Activated CD8-positive, alpha-beta T cell treated with anti-CD3 and anti-CD28 coated beads for 36 hours (primary cell): ENCODE data around the gene ARHGEF33. TPM values are rescaled to one million over a fixed set of nuclear protein-coding genes. Genes with fewer than 3 reads are reported as not detected.
A peak's percentile ranks its signal among the peaks of the same experiment; 100 is the strongest.

Experiments used
- ATAC-seq: fragments of 200-7000 bp; cut with Tn5 transposase; one replicate; pipeline ENCODE4 v1.10.0; 2021; ENCODE audit warnings: mild to moderate bottlenecking, moderate library complexity
- CTCF ChIA-PET: fragments of 350-600 bp; sonication (Branson Sonifier 250); formaldehyde crosslinking; loops from one replicate; lab custom pipeline; 2021; ENCODE audit warnings: antibody characterized with exemption; lab: Charles Lee
- POLR2A ChIA-PET: fragments of 350-600 bp; sonication (Branson Sonifier 250); formaldehyde crosslinking; loops from one replicate; lab custom pipeline; 2021; ENCODE audit warnings: antibody characterized with exemption; lab: Charles Lee
- DNase-seq: peaks from one replicate; pipeline ENCODE4 v3.0.0-alpha.2; 2020
- H3K27ac Mint-ChIP-seq: one replicate; pipeline ENCODE4 v1.8.0; 2021; ENCODE audit warnings: mild to moderate bottlenecking, mixed read lengths
- H3K27me3 Mint-ChIP-seq: one replicate; pipeline ENCODE4 v1.8.0; 2021; ENCODE audit warnings: mixed read lengths
- H3K36me3 Mint-ChIP-seq: one replicate; pipeline ENCODE4 v1.8.0; 2021; ENCODE audit warnings: low read depth, mixed read lengths
- H3K4me1 Mint-ChIP-seq: one replicate; pipeline ENCODE4 v1.8.0; 2021; ENCODE audit warnings: low read depth, mixed read lengths
- H3K4me3 Mint-ChIP-seq: one replicate; pipeline ENCODE4 v1.8.0; 2021; ENCODE audit warnings: mild to moderate bottlenecking, moderate library complexity, mixed read lengths
- H3K9me3 Mint-ChIP-seq: one replicate; pipeline ENCODE4 v1.8.0; 2021; ENCODE audit warnings: mixed read lengths
- CTCF ChIP-seq: fragments of 200-600 bp; IDR thresholded peaks from one replicate; pipeline ENCODE4 v1.8.0; 2022; ENCODE audit warnings: antibody characterized with exemption, mild to moderate bottlenecking
- intact Hi-C: fragments of 100-400 bp; cut with micrococcal nuclease; formaldehyde crosslinking; loops from one replicate; pipeline ENCODE4 v1.10.0; 2022
- total RNA-seq, 2 experiments: library from RNA; stranded (reverse); gene quantifications; one replicate each; pipeline ENCODE4 v1.2.3, GENCODE V29; 2021

Gene ARHGEF33
- total RNA-seq, 2 experiments from 2014 or later, result not detected

- H3K27ac Mint-ChIP-seq, result peak overlapping the region; percentile 72
- no peaks in the 10 kb centered on the region for H3K27me3 Mint-ChIP-seq
Observed at GRCh38 chr2:39007875-39008504, 118.3 kb downstream of the ARHGEF33 start.

GRCh38 chr2:39008665-39009064, 119.0 kb downstream of the ARHGEF33 start:
- H3K27ac Mint-ChIP-seq, result peak overlapping the region; percentile 72
- peaks cover 50% of the 10 kb centered on the region for H3K36me3 Mint-ChIP-seq
- H3K4me1 Mint-ChIP-seq, result peaks cover 19% of the 10 kb centered on the region
- no peak for TF ChIP-seq CTCF
- DNase-seq, result peak; percentile 40
- no peaks in the 10 kb centered on the region for H3K27me3 Mint-ChIP-seq
- ChIA-PET POLR2A (no interaction called here), CTCF (interaction anchor here (1.3 to 3.6 kb wide), 3 partner anchors 8 to 221 kb away, joined by 6 to 13 read pairs (median 13); no protein-coding TSS in a partner anchor)
- ATAC-seq, result peak; percentile 56
- intact Hi-C loops, result no loop called here
- no peak overlapping the region for H3K4me3 Mint-ChIP-seq
- no peaks in the 10 kb centered on the region for H3K9me3 Mint-ChIP-seq

More at GRCh38 chr2:39007875-39008504, 118.3 kb downstream of the ARHGEF33 start:
- Mint-ChIP-seq H3K9me3 (no peaks in the 10 kb centered on the region), H3K4me1 (peaks cover 19% of the 10 kb centered on the region), H3K4me3 (no peak overlapping the region), H3K36me3 (peaks cover 45% of the 10 kb centered on the region)
- ChIA-PET POLR2A (interaction anchor here (0.6 kb wide), 1 partner anchor 120 kb away, joined by 4 read pairs; no protein-coding TSS in a partner anchor), CTCF (interaction anchor here (0.7 to 3.6 kb wide), 6 partner anchors 9 to 222 kb away, joined by 3 to 13 read pairs (median 5); no protein-coding TSS in a partner anchor)
- intact Hi-C loops, result no loop called here
- TF ChIP-seq CTCF, result no peak
- peak; percentile 55 for ATAC-seq
- peak; percentile 6 for DNase-seq

GRCh38 chr2:39013871-39014270, 124.2 kb downstream of the ARHGEF33 start:
- TF ChIP-seq CTCF, result no peak
- peaks cover 9% of the 10 kb centered on the region for H3K4me1 Mint-ChIP-seq
- H3K27ac Mint-ChIP-seq, result no peak overlapping the region
- H3K27me3 Mint-ChIP-seq, result no peaks in the 10 kb centered on the region
- intact Hi-C loops, result no loop called here
- no peaks in the 10 kb centered on the region for H3K9me3 Mint-ChIP-seq
- CTCF ChIA-PET, result no interaction called here
- H3K36me3 Mint-ChIP-seq, result peaks cover 27% of the 10 kb centered on the region
- no peak for DNase-seq
- POLR2A ChIA-PET, result interaction anchor here (0.6 kb wide), 1 partner anchor 160 kb away, joined by 3 read pairs; no protein-coding TSS in a partner anchor
- ATAC-seq, result no peak
- no peak overlapping the region for H3K4me3 Mint-ChIP-seq

GRCh38 chr2:39015424-39015823, 125.7 kb downstream of the ARHGEF33 start:
- no peak overlapping the region for H3K27ac Mint-ChIP-seq
- H3K4me1 Mint-ChIP-seq, result no peaks in the 10 kb centered on the region
- H3K27me3 Mint-ChIP-seq, result no peaks in the 10 kb centered on the region
- H3K4me3 Mint-ChIP-seq, result no peak overlapping the region
- TF ChIP-seq CTCF, result no peak
- DNase-seq (no peak), ATAC-seq (no peak)
- peaks cover 17% of the 10 kb centered on the region for H3K36me3 Mint-ChIP-seq
- ChIA-PET POLR2A (no interaction called here), CTCF (interaction anchor here (1.5 kb wide), 1 partner anchor 69 kb away, joined by 3 read pairs; no protein-coding TSS in a partner anchor)
- no peaks in the 10 kb centered on the region for H3K9me3 Mint-ChIP-seq
- intact Hi-C loops, result no loop called here

- no peak for TF ChIP-seq CTCF
- H3K4me3 Mint-ChIP-seq, result no peak overlapping the region
- ATAC-seq, result no peak
- CTCF ChIA-PET, result interaction anchor here (1.3 to 2.8 kb wide), 4 partner anchors 9 to 212 kb away, joined by 4 to 8 read pairs (median 6); no protein-coding TSS in a partner anchor
- no peaks in the 10 kb centered on the region for H3K27me3 Mint-ChIP-seq
- no peaks in the 10 kb centered on the region for H3K9me3 Mint-ChIP-seq
- POLR2A ChIA-PET, result no interaction called here
- no peak overlapping the region for H3K27ac Mint-ChIP-seq
- no peaks in the 10 kb centered on the region for H3K4me1 Mint-ChIP-seq
- DNase-seq, result no peak
- intact Hi-C loops, result no loop called here
- H3K36me3 Mint-ChIP-seq, result peaks cover 9% of the 10 kb centered on the region
Observed at GRCh38 chr2:39017334-39017733, 127.7 kb downstream of the ARHGEF33 start.
